IMR-90 (cell line): ENCODE results near the gene ATP9B. TPM values are rescaled to one million over a fixed set of nuclear protein-coding genes. Genes with fewer than 3 reads are reported as not detected.

Experiments used
- ATAC-seq: fragments of 200-7000 bp; cut with Tn5 transposase; 2 replicates; pipeline ENCODE4 v1.9.1; 2020; ENCODE audit warnings: low read depth, mild to moderate bottlenecking, moderate library complexity
- BruUV-seq: library from RNA; stranded (reverse); fragments of 400-500 nt; replicated peaks from 2 replicates; lab custom pipeline; 2021; lab: Mats Ljungman, UMichigan
- CTCF ChIA-PET: fragments of 300-600 bp; formaldehyde crosslinking; extraction: SDS; loops from one replicate; lab custom pipeline; 2021; ENCODE audit warnings: antibody characterized with exemption; lab: Yijun Ruan, JAX
- POLR2A ChIA-PET: fragments of 300-600 bp; sonication (Branson Sonifier 250); formaldehyde crosslinking; loops from one replicate; lab custom pipeline; 2022; ENCODE audit warnings: antibody characterized with exemption; ENCODE audit not compliant: unreplicated experiment; lab: Charles Lee
- DNase-seq: peaks from one replicate; pipeline ENCODE4 v3.0.0; 2013
- H2AFZ ChIP-seq: replicated peaks from 2 replicates; pipeline ENCODE3; 2013; ENCODE audit warnings: low read length, mild to moderate bottlenecking; ENCODE audit not compliant: poor library complexity
- H2AK5ac ChIP-seq: 2 replicates; pipeline ENCODE4 v1.6.1; 2013; ENCODE audit warnings: low read depth, low read length, inconsistent platforms
- H2AK9ac ChIP-seq: replicated peaks from 2 replicates; pipeline ENCODE3; 2013; ENCODE audit warnings: mild to moderate bottlenecking, low read depth, low read length, moderate library complexity; ENCODE audit not compliant: poor library complexity
- H2BK120ac ChIP-seq: 2 replicates; pipeline ENCODE4 v1.6.1; 2013; ENCODE audit warnings: low read depth, low read length, inconsistent platforms
- H2BK15ac ChIP-seq: 3 replicates; pipeline ENCODE4 v1.6.1; 2013; ENCODE audit warnings: low read depth, low read length, inconsistent platforms
- H2BK20ac ChIP-seq: 2 replicates; pipeline ENCODE4 v1.6.1; 2013; ENCODE audit warnings: low read depth, mild to moderate bottlenecking, inconsistent platforms, low read length, moderate library complexity
- H2BK5ac ChIP-seq: 2 replicates; pipeline ENCODE4 v1.6.1; 2013; ENCODE audit warnings: mild to moderate bottlenecking, low read depth, low read length, inconsistent platforms; ENCODE audit not compliant: poor library complexity, severe bottlenecking
- H3K14ac ChIP-seq: replicated peaks from 2 replicates; pipeline ENCODE4 v1.6.1; 2013; ENCODE audit warnings: low read depth, low read length, inconsistent platforms
- H3K18ac ChIP-seq: 2 replicates; pipeline ENCODE4 v1.6.1; 2013; ENCODE audit warnings: low read depth, low read length, control low read depth
- H3K23ac ChIP-seq: 2 replicates; pipeline ENCODE4 v1.6.1; 2013; ENCODE audit warnings: low read depth, low read length, inconsistent platforms
- H3K27ac ChIP-seq: 2 replicates; pipeline ENCODE4 v1.5.1; 2013; ENCODE audit warnings: mild to moderate bottlenecking, control low read depth, low read length; ENCODE audit not compliant: insufficient read depth
- H3K27me3 ChIP-seq: 2 replicates; pipeline ENCODE4 v1.6.1; 2013; ENCODE audit warnings: low read length; ENCODE audit not compliant: control insufficient read depth, insufficient read depth
- H3K36me3 ChIP-seq: 2 replicates; pipeline ENCODE4 v1.6.1; 2013; ENCODE audit warnings: low read length, mixed read lengths; ENCODE audit not compliant: control insufficient read depth, insufficient read depth
- H3K4ac ChIP-seq: 2 replicates; pipeline ENCODE4 v1.6.1; 2013; ENCODE audit warnings: low read depth, low read length, inconsistent platforms
- H3K4me1 ChIP-seq: 2 replicates; pipeline ENCODE4 v1.6.1; 2013; ENCODE audit warnings: low read length, mixed read lengths; ENCODE audit not compliant: control insufficient read depth, insufficient read depth
- H3K4me2 ChIP-seq: 2 replicates; pipeline ENCODE4 v1.6.1; 2013; ENCODE audit warnings: low read depth, mild to moderate bottlenecking, control low read depth, low read length, moderate library complexity
- H3K4me3 ChIP-seq: 2 replicates; pipeline ENCODE4 v1.5.1; 2013; ENCODE audit warnings: low read depth, mild to moderate bottlenecking, control low read depth, low read length, moderate library complexity; ENCODE audit not compliant: insufficient read depth
- H3K56ac ChIP-seq: 2 replicates; pipeline ENCODE4 v1.6.1; 2013; ENCODE audit warnings: low read length, inconsistent platforms; ENCODE audit not compliant: insufficient read depth; ENCODE audit errors: extremely low read depth
- H3K79me1 ChIP-seq, 2 experiments: 2 replicates each; pipeline ENCODE4 v1.6.1; 2013; ENCODE audit warnings: low read length in 2 of 2, inconsistent platforms in 1 of 2, low read depth in 1 of 2
- H3K9ac ChIP-seq: 2 replicates; pipeline ENCODE4 v1.6.1; 2013; ENCODE audit warnings: low read depth, low read length, control low read depth
- H3K9me1 ChIP-seq: 2 replicates; pipeline ENCODE4 v1.6.1; 2013; ENCODE audit warnings: low read length, inconsistent platforms; ENCODE audit not compliant: insufficient read depth
- H3K9me3 ChIP-seq: 2 replicates; pipeline ENCODE4 v1.6.1; 2013; ENCODE audit warnings: low read length; ENCODE audit not compliant: control insufficient read depth, insufficient read depth
- H4K20me1 ChIP-seq: 2 replicates; pipeline ENCODE4 v1.6.1; 2013; ENCODE audit warnings: low read length, inconsistent platforms; ENCODE audit not compliant: insufficient read depth
- H4K5ac ChIP-seq: 2 replicates; pipeline ENCODE4 v1.6.1; 2013; ENCODE audit warnings: mild to moderate bottlenecking, low read depth, low read length, control low read depth
- H4K8ac ChIP-seq, 2 experiments: 2 replicates each; pipeline ENCODE4 v1.6.1; 2013; ENCODE audit warnings: low read depth in 2 of 2, low read length in 2 of 2, control low read depth in 1 of 2, inconsistent platforms in 1 of 2
- H4K91ac ChIP-seq: 2 replicates; pipeline ENCODE4 v1.6.1; 2013; ENCODE audit warnings: low read depth, low read length, inconsistent platforms; ENCODE audit not compliant: insufficient read depth
- BHLHE40 ChIP-seq: fragments of 150-350 bp; IDR thresholded peaks from 2 replicates; pipeline ENCODE4 v1.6.1; 2016; ENCODE audit warnings: mild to moderate bottlenecking, low read depth, low read length
- CHD1 ChIP-seq: IDR thresholded peaks from 2 replicates; pipeline ENCODE4 v1.6.1; 2012; ENCODE audit warnings: low read depth, low read length, improper control_type of control experiment
- dilution Hi-C: fragments of 300-500 bp; cut with HindIII; formaldehyde crosslinking; loops from one replicate; pipeline ENCODE4 v1.14.3; 2018; ENCODE audit warnings: low sequenced_read_pairs; ENCODE audit not compliant: unreplicated experiment
- in situ Hi-C: fragments of 300-500 bp; cut with MboI; formaldehyde crosslinking; loops from 3 replicates; pipeline ENCODE4 v1.14.3; 2019; ENCODE audit warnings: low sequenced_read_pairs, inconsistent platforms, mixed read lengths
- intact Hi-C: fragments of 100-400 bp; cut with micrococcal nuclease; formaldehyde crosslinking; loops from 2 replicates; pipeline ENCODE4 v1.10.0; 2022
- polyA plus RNA-seq, 3 experiments: library from polyadenylated mRNA; depleted of rRNA; stranded (reverse); fragments of >200 nt; gene quantifications; 2 replicates each; pipeline ENCODE4 v1.2.3, GENCODE V29; 2012; ENCODE audit warnings: low replicate concordance in 1 of 3
- total RNA-seq: library from RNA; depleted of rRNA; stranded (reverse); fragments of >200 nt; gene quantifications from 2 replicates; pipeline ENCODE4 v1.2.3, GENCODE V29; 2012
- TF ChIP-seq, protein P1 (sequence below): conservative IDR thresholded peaks from 2 replicates; pipeline ENCODE4 v1.5.1; 2012; ENCODE audit warnings: mild to moderate bottlenecking, low read depth, low read length, improper control_type of control experiment

ATP9B gene
- total and polyA plus RNA-seq, 2 of the 4 experiments (the other 2 are of a cell fraction): 11.0 to 11.5 TPM

DNA sequence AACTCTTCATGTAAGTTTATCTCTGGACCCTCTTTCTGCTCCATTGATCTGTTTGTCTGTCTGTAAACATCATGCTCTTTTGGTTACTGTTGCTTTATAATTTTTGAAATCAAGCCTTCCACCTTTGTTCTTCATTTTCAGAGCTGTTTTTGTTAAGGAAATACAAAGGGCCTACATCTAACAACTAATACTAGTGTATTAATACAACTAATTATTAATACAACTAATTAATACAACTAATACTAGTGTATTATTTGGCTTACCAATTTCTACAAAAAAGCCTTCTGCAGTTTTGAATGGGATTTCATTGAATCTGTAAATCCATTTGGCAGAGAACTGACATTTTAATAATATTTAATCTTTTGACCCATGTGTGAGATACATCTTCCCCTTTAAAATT is 66.7 kb downstream of the ATP9B start:
- Histone ChIP-seq H3K9ac (no peak overlapping the region), H2BK120ac (no peak overlapping the region), H3K36me3 (peaks cover 2% of the 10 kb centered on the region; the same call in 1 of the 2 replicates), H4K8ac (no peak overlapping the region), H3K56ac (no peak overlapping the region), H3K27ac (no peak overlapping the region), H3K4me1 (no peaks in the 10 kb centered on the region), H2BK5ac (no peak overlapping the region), H2BK20ac (no peak overlapping the region), H2AFZ (no peak overlapping the region), H4K91ac (no peak overlapping the region), H3K14ac (no peak overlapping the region), H3K23ac (no peak overlapping the region), H2BK15ac (no peak overlapping the region), H3K4me3 (no peak overlapping the region), H3K18ac (no peak overlapping the region), H4K20me1 (no peaks in the 10 kb centered on the region), H4K5ac (no peak overlapping the region), H3K9me3 (no peaks in the 10 kb centered on the region), H3K4me2 (no peak overlapping the region), H3K4ac (no peak overlapping the region), H3K79me1 (peaks cover 0 to 3% of the 10 kb centered on the region in 2 experiments; a peak in 2 of 4 replicates), H2AK9ac (no peak overlapping the region), H3K9me1 (peaks cover 6% of the 10 kb centered on the region), H2AK5ac (no peak overlapping the region), H3K27me3 (no peaks in the 10 kb centered on the region)
- ATAC-seq (no peak), DNase-seq (no peak)
- no TSS peak for BruUV-seq
- TF ChIP-seq BHLHE40: no peak
- TF ChIP-seq, protein P1, sequence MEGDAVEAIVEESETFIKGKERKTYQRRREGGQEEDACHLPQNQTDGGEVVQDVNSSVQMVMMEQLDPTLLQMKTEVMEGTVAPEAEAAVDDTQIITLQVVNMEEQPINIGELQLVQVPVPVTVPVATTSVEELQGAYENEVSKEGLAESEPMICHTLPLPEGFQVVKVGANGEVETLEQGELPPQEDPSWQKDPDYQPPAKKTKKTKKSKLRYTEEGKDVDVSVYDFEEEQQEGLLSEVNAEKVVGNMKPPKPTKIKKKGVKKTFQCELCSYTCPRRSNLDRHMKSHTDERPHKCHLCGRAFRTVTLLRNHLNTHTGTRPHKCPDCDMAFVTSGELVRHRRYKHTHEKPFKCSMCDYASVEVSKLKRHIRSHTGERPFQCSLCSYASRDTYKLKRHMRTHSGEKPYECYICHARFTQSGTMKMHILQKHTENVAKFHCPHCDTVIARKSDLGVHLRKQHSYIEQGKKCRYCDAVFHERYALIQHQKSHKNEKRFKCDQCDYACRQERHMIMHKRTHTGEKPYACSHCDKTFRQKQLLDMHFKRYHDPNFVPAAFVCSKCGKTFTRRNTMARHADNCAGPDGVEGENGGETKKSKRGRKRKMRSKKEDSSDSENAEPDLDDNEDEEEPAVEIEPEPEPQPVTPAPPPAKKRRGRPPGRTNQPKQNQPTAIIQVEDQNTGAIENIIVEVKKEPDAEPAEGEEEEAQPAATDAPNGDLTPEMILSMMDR: no peak
- TF ChIP-seq CHD1: no peak
- in situ Hi-C loops (no loop called here), dilution Hi-C loops (no loop called here), intact Hi-C loops (no loop called here)
- ChIA-PET CTCF (interaction anchor here (1.1 kb wide), 2 partner anchors 10 to 16 kb away, joined by 3 read pairs; no protein-coding TSS in a partner anchor), POLR2A (no interaction called here)
